HepG2 (cell line): ENCODE measurements around the gene POU6F1. TPM values are rescaled to one million over a fixed set of nuclear protein-coding genes. Genes with fewer than 3 reads are reported as not detected.

ENCODE experiments used
- MLLT10 ChIP-seq: sonication (generic); formaldehyde crosslinking; IDR thresholded peaks from 2 replicates; pipeline ENCODE4 v1.4.0; 2020; ENCODE audit warnings: missing genetic modification reagents
- NFYC ChIP-seq: IDR thresholded peaks from 2 replicates; pipeline ENCODE4 v1.6.1; 2016; ENCODE audit warnings: missing genetic modification reagents, missing compliant biosample characterization
- PTBP1 ChIP-seq: fragments of 200-400 bp; formaldehyde crosslinking; IDR thresholded peaks from 2 replicates; pipeline ENCODE4 v1.6.1; 2018; ENCODE audit warnings: low read length, low read depth; ENCODE audit not compliant: poor library complexity, severe bottlenecking
- SIX1 ChIP-seq: sonication (generic); formaldehyde crosslinking; IDR thresholded peaks from 2 replicates; pipeline ENCODE4 v1.4.0; 2020; ENCODE audit warnings: missing genetic modification reagents, borderline replicate concordance
- SNAPC5 ChIP-seq: sonication (generic); formaldehyde crosslinking; IDR thresholded peaks from 2 replicates; pipeline ENCODE4 v1.8.1; 2023; ENCODE audit warnings: mild to moderate bottlenecking, missing genetic modification reagents, borderline replicate concordance
- STAT5B ChIP-seq: sonication (generic); formaldehyde crosslinking; IDR thresholded peaks from 2 replicates; pipeline ENCODE4 v1.4.0; 2020; ENCODE audit warnings: missing genetic modification reagents
- ZFP36L1 ChIP-seq: sonication (generic); formaldehyde crosslinking; IDR thresholded peaks from 2 replicates; pipeline ENCODE4 v1.8.0; 2022; ENCODE audit warnings: mild to moderate bottlenecking, missing genetic modification reagents, moderate library complexity
- ZNF512B ChIP-seq: sonication (generic); formaldehyde crosslinking; IDR thresholded peaks from 2 replicates; pipeline ENCODE4 v1.5.1; 2020; ENCODE audit warnings: missing genetic modification reagents, mild to moderate bottlenecking, borderline replicate concordance
- ZNF646 ChIP-seq: sonication (generic); formaldehyde crosslinking; IDR thresholded peaks from 2 replicates; pipeline ENCODE4 v1.9.0; 2021; ENCODE audit warnings: mild to moderate bottlenecking, missing genetic modification reagents
- ZNF746 ChIP-seq: sonication (generic); formaldehyde crosslinking; IDR thresholded peaks from 2 replicates; pipeline ENCODE4 v1.8.0; 2022; ENCODE audit warnings: mild to moderate bottlenecking, missing genetic modification reagents
- ZNF883 ChIP-seq: sonication (generic); formaldehyde crosslinking; IDR thresholded peaks from 2 replicates; pipeline ENCODE4 v1.5.1; 2020; ENCODE audit warnings: mild to moderate bottlenecking, missing genetic modification reagents; ENCODE audit errors: not compliant biosample characterization
- polyA plus RNA-seq, 8 experiments: library from polyadenylated mRNA; depleted of rRNA in 3 of 8; stranded (reverse) in 7 of 8; unstranded in 1 of 8; fragments of >200 nt; fragmentation: Illumina TruSeq in 4 of 8; extraction: Trizol in 4 of 8; gene quantifications; 2 replicates each; pipeline versions ENCODE4 v1.2.1 to v1.2.3, GENCODE V29; 2011 to 2016; ENCODE audit warnings: low read depth in 4 of 8, missing spikeins in 1 of 8, mixed read lengths in 1 of 8; ENCODE audit not compliant: insufficient read depth in 1 of 8
- total RNA-seq, 5 experiments: library from RNA; depleted of rRNA; stranded (reverse); fragments of >200 nt; fragmentation: Illumina TruSeq; extraction: Trizol; gene quantifications; 2 replicates each; pipeline ENCODE4 v1.2.3, GENCODE V29; 2016; ENCODE audit warnings: low read depth in 1 of 5
- TF ChIP-seq, protein P1 (sequence below): sonication (generic); formaldehyde crosslinking; IDR thresholded peaks from 2 replicates; pipeline ENCODE4 v1.4.0; 2020; ENCODE audit warnings: missing genetic modification reagents, mild to moderate bottlenecking, borderline replicate concordance
- TF ChIP-seq, protein P2 (sequence below): sonication (generic); formaldehyde crosslinking; IDR thresholded peaks from 2 replicates; pipeline ENCODE4 v1.4.0; 2020; ENCODE audit warnings: missing genetic modification reagents

POU6F1 gene
- total and polyA plus RNA-seq, 2 of the 13 experiments (the other 11 are each of a cell fraction or from before 2014, with no cell fraction given), result 0.48 to 0.51 TPM

DNA sequence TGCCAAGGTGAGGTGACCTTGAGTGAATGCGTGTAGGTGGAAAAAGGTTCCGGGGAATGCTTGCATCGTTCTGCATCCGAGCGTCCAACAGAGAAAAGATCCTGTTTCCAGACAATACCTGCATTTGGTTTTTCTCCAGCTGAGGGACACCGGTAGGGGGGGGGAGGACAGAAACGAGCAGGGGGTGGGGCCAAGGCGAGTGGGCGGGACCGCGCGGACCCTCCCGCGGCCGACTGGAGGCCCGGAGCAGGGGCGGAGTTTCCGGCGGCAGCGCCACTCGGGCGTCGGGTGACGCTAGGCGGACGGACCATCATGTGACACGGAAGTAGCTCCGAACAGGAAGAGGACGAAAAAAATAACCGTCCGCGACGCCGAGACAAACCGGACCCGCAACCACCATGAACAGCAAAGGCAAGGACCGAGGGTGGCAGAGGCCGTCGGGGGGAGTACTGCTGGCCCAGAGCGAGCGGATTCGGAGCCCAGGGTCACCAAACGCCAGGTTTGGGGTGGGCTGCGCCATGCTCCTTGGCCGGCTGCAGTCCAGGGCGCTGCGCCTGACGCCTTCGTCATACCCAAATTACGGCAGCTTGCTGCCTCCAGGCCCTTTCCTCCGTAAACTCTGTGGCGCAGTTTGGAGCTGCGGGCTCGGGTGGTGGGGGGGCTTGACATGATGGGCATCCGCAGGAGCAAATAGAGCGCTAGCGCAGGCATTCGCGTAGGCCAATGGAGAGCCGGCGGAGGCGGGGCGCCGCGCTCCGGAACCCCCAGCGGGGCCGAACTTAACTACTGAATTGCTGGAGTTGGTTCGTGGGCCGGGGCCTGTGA, 20.9 kb upstream of the POU6F1 start, which contains the start of gene DAZAP2 (continued):
- TF ChIP-seq ZNF512B (no peak), SNAPC5 (CRISPR knock-in tag) (no peak), ZNF883 (CRISPR knock-in tag) (no peak), SIX1 (CRISPR knock-in tag) (no peak), ZNF646 (CRISPR knock-in tag) (no peak), NFYC (peak; percentile 96), ZFP36L1 (peak; percentile 36; the same call in 1 of the 2 replicates), ZNF746 (CRISPR knock-in tag) (0 out of 2 replicates have a peak, but pooled peaks have one; percentile 58), STAT5B (CRISPR knock-in tag) (no peak), PTBP1 (no peak), MLLT10 (CRISPR knock-in tag) (no peak)
- TF ChIP-seq, protein P1, sequence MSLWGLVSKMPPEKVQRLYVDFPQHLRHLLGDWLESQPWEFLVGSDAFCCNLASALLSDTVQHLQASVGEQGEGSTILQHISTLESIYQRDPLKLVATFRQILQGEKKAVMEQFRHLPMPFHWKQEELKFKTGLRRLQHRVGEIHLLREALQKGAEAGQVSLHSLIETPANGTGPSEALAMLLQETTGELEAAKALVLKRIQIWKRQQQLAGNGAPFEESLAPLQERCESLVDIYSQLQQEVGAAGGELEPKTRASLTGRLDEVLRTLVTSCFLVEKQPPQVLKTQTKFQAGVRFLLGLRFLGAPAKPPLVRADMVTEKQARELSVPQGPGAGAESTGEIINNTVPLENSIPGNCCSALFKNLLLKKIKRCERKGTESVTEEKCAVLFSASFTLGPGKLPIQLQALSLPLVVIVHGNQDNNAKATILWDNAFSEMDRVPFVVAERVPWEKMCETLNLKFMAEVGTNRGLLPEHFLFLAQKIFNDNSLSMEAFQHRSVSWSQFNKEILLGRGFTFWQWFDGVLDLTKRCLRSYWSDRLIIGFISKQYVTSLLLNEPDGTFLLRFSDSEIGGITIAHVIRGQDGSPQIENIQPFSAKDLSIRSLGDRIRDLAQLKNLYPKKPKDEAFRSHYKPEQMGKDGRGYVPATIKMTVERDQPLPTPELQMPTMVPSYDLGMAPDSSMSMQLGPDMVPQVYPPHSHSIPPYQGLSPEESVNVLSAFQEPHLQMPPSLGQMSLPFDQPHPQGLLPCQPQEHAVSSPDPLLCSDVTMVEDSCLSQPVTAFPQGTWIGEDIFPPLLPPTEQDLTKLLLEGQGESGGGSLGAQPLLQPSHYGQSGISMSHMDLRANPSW (CRISPR knock-in tag), result peak; percentile 69; the same call in 1 of the 2 replicates
- TF ChIP-seq, protein P2, sequence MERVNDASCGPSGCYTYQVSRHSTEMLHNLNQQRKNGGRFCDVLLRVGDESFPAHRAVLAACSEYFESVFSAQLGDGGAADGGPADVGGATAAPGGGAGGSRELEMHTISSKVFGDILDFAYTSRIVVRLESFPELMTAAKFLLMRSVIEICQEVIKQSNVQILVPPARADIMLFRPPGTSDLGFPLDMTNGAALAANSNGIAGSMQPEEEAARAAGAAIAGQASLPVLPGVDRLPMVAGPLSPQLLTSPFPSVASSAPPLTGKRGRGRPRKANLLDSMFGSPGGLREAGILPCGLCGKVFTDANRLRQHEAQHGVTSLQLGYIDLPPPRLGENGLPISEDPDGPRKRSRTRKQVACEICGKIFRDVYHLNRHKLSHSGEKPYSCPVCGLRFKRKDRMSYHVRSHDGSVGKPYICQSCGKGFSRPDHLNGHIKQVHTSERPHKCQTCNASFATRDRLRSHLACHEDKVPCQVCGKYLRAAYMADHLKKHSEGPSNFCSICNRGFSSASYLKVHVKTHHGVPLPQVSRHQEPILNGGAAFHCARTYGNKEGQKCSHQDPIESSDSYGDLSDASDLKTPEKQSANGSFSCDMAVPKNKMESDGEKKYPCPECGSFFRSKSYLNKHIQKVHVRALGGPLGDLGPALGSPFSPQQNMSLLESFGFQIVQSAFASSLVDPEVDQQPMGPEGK (CRISPR knock-in tag), result peak; percentile 82
